ENCODE measurements around the gene RXRB.
A peak's percentile ranks its signal among the peaks of the same experiment; 100 is the strongest.

RXRB gene

GRCh38 chr6:33209856-33210255, 9.4 kb upstream of the RXRB start:
- Histone ChIP-seq H3K27me3 (ENCODE audit: insufficient read depth, low read depth) (no peaks in the 10 kb centered on the region), H3K36me3 (ENCODE audit: insufficient read depth) (no peaks in the 10 kb centered on the region), H3K9ac (no peak overlapping the region), H3K4me2 (no peak overlapping the region), H3K79me2 (ENCODE audit: insufficient read depth, low read depth) (no peaks in the 10 kb centered on the region), H4K20me1 (ENCODE audit: insufficient read depth) (no peaks in the 10 kb centered on the region), H3K27ac (no peak overlapping the region), H2AFZ (ENCODE audit: low read depth) (no peak overlapping the region), H3K4me1 (ENCODE audit: low read depth, poor library complexity, severe bottlenecking) (peaks cover 15% of the 10 kb centered on the region), H3K4me3 (IDR thresholded peaks at IDR 0.05; ENCODE audit: insufficient read depth, low read depth, low read length) (no peak overlapping the region)
- TF ChIP-seq, protein P1, sequence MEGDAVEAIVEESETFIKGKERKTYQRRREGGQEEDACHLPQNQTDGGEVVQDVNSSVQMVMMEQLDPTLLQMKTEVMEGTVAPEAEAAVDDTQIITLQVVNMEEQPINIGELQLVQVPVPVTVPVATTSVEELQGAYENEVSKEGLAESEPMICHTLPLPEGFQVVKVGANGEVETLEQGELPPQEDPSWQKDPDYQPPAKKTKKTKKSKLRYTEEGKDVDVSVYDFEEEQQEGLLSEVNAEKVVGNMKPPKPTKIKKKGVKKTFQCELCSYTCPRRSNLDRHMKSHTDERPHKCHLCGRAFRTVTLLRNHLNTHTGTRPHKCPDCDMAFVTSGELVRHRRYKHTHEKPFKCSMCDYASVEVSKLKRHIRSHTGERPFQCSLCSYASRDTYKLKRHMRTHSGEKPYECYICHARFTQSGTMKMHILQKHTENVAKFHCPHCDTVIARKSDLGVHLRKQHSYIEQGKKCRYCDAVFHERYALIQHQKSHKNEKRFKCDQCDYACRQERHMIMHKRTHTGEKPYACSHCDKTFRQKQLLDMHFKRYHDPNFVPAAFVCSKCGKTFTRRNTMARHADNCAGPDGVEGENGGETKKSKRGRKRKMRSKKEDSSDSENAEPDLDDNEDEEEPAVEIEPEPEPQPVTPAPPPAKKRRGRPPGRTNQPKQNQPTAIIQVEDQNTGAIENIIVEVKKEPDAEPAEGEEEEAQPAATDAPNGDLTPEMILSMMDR (conservative IDR thresholded peaks at IDR 0.05; ENCODE audit: low read depth, low read length), result no peak

DNA sequence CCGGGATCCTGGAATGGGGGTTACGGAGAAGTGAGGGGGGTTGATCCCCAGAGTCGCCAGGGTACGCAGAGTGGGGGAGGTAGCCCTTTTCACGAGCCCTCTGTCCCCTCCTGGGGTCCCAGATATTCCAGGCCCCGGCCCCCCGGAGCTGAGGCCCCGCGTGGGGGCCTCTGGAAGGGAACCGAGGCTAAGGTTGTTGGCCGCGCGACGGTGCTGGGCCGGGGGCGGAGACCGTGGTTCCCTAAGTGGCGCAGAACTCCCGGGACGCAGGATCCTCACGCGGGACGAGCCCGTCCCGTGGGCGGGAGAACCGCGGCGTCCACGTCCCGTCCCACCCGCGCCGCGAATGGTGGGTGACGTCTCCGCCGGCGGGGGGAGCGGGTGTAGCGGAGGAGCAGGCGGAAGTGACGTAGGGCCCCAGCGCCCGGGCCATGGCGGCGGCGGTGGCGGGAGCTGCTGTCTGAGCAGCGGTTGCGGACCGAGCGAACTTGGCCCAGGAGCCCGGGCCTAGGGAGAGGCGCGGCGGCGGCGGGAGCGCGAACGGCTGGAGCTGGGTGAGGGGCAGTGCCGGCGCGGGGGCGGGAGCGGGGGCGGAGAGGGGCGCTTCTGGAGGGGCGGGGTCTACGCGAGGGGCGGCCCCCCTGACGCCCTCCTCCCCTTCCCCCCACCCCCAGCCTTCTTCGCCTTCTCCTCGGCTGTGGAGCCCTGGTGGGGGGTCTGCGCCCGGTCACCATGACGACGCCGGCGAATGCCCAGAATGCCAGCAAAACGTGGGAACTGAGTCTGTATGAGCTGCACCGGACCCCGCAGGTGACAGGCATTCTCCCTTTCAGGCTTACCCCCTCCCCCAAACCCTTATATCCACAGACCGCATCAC, 7.9 kb upstream of the RXRB start, which contains the start of gene RING1:
RING1 (plus strand) TSS at position 410 of the 877 bp plus-strand sequence; CDS start at position 733, 323 bp downstream.
- H2AFZ ChIP-seq (ENCODE audit: low read depth), result peak within 1 kb of the TSS; percentile 83
- H3K36me3 ChIP-seq (ENCODE audit: insufficient read depth), result no peaks in the 10 kb centered on the region
- no peaks in the 10 kb centered on the region for H3K79me2 ChIP-seq (ENCODE audit: insufficient read depth, low read depth)
- TF ChIP-seq, protein P1 (conservative IDR thresholded peaks at IDR 0.05; ENCODE audit: low read depth, low read length), result no peak
- peak within 1 kb of the TSS; percentile 22 for H3K4me3 ChIP-seq (IDR thresholded peaks at IDR 0.05; ENCODE audit: insufficient read depth, low read depth, low read length)
- peak within 1 kb of the TSS; percentile 78 for H3K27ac ChIP-seq
- H3K4me1 ChIP-seq (ENCODE audit: low read depth, poor library complexity, severe bottlenecking), result peaks cover 26% of the 10 kb centered on the region
- H4K20me1 ChIP-seq (ENCODE audit: insufficient read depth), result no peaks in the 10 kb centered on the region
- H3K27me3 ChIP-seq (ENCODE audit: insufficient read depth, low read depth), result no peaks in the 10 kb centered on the region
- peak within 1 kb of the TSS; percentile 87 for H3K9ac ChIP-seq
- peak within 1 kb of the TSS; percentile 94 for H3K4me2 ChIP-seq

GRCh38 chr6:33207552-33208090, 7.2 kb upstream of the RXRB start:
- H3K27ac ChIP-seq, result peak overlapping the region; percentile 78
- peak overlapping the region; percentile 83 for H2AFZ ChIP-seq (ENCODE audit: low read depth)
- peak overlapping the region; percentile 94 for H3K4me2 ChIP-seq
- H3K36me3 ChIP-seq (ENCODE audit: insufficient read depth), result no peaks in the 10 kb centered on the region
- H3K4me1 ChIP-seq (ENCODE audit: low read depth, poor library complexity, severe bottlenecking), result peaks cover 26% of the 10 kb centered on the region
- H3K4me3 ChIP-seq (IDR thresholded peaks at IDR 0.05; ENCODE audit: insufficient read depth, low read depth, low read length), result peak overlapping the region; percentile 22
- TF ChIP-seq, protein P1 (conservative IDR thresholded peaks at IDR 0.05; ENCODE audit: low read depth, low read length), result no peak
- no peaks in the 10 kb centered on the region for H4K20me1 ChIP-seq (ENCODE audit: insufficient read depth)
- no peaks in the 10 kb centered on the region for H3K27me3 ChIP-seq (ENCODE audit: insufficient read depth, low read depth)
- H3K79me2 ChIP-seq (ENCODE audit: insufficient read depth, low read depth), result no peaks in the 10 kb centered on the region
- H3K9ac ChIP-seq, result peak overlapping the region; percentile 87

DNA sequence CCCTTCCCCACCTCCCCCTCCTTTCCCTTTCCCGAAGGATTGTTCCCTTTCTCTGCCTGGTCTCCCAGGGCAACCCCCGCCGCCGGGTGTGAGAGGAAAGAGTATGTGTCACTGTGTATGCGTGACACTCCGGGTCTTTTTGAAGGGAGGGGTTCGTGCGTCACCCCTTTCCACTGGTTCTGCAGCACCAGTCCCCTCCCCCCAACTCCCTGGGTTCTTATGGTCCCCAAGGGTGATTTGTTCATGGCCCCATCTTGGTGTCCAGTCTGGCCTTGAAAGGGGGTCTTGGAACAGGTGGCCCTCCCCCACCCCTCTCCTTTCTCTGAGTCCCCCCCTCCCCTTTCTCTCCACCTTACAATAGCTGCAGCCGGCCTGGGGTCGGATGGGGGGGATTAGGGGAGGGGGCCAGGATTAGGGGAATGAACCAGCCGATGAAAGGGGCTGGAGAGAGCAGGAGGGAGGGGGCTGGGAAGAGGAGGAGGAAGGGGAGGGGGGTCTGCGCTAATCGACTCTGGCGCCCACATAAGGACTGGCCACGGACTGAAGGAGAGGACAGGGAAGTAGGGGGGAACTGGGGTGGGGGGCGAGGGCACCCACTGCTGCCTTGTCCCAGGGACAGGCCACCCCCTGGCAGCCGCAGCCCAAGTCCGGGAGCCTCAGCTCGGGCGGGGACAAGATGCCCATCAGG, 6.5 kb upstream of the RXRB start:
- no peak overlapping the region for H2AFZ ChIP-seq (ENCODE audit: low read depth)
- peak overlapping the region; percentile 94 for H3K4me2 ChIP-seq
- TF ChIP-seq, protein P1 (conservative IDR thresholded peaks at IDR 0.05; ENCODE audit: low read depth, low read length), result no peak
- H3K9ac ChIP-seq, result peak overlapping the region; percentile 87; the same call in 1 of the 2 replicates
- H3K4me1 ChIP-seq (ENCODE audit: low read depth, poor library complexity, severe bottlenecking), result peaks cover 28% of the 10 kb centered on the region
- no peaks in the 10 kb centered on the region for H3K27me3 ChIP-seq (ENCODE audit: insufficient read depth, low read depth)
- H4K20me1 ChIP-seq (ENCODE audit: insufficient read depth), result no peaks in the 10 kb centered on the region
- H3K79me2 ChIP-seq (ENCODE audit: insufficient read depth, low read depth), result peaks cover 4% of the 10 kb centered on the region
- no peaks in the 10 kb centered on the region for H3K36me3 ChIP-seq (ENCODE audit: insufficient read depth)
- peak overlapping the region; percentile 22 for H3K4me3 ChIP-seq (IDR thresholded peaks at IDR 0.05; ENCODE audit: insufficient read depth, low read depth, low read length)
- no peak overlapping the region for H3K27ac ChIP-seq

Data from KMS-11 (cell line).